GM19043 (cell line): ENCODE measurements around the gene SKAP1.
"Not testable (repeated sequence)": the region's sequence is repeated elsewhere in the genome, so short reads cannot be mapped to it uniquely, and the experiment has no call there.

Experiments
- ATAC-seq: cut with Tn5 transposase; IDR thresholded peaks from one replicate; pipeline ENCODE4 v1.9.1; 2021; ENCODE audit warnings: low read depth; ENCODE audit not compliant: unreplicated experiment

Gene SKAP1

GRCh38 chr17:48420823-48421222 lies 9.2 kb downstream of the SKAP1 start:
- no peak for ATAC-seq

GRCh38 chr17:48416971-48417370 lies 13.0 kb downstream of the SKAP1 start:
- no peak for ATAC-seq

GRCh38 chr17:48413613-48414405 lies 16.2 kb downstream of the SKAP1 start:
- ATAC-seq: no peak

GRCh38 chr17:48412841-48413240 lies 17.2 kb downstream of the SKAP1 start:
- ATAC-seq: no peak

- ATAC-seq: not testable (repeated sequence)
These were observed 19.2 kb downstream of the SKAP1 start for GRCh38 chr17:48410821-48411220.

- no peak for ATAC-seq
These were observed 20.4 kb downstream of the SKAP1 start for GRCh38 chr17:48409607-48410006.

- no peak for ATAC-seq
These were observed 23.0 kb downstream of the SKAP1 start for GRCh38 chr17:48406936-48407567.

GRCh38 chr17:48394821-48395220 lies 35.2 kb downstream of the SKAP1 start:
- ATAC-seq: no peak

GRCh38 chr17:48393283-48393682 lies 36.7 kb downstream of the SKAP1 start:
- no peak for ATAC-seq

GRCh38 chr17:48392857-48393256 lies 37.2 kb downstream of the SKAP1 start:
- ATAC-seq: no peak

GRCh38 chr17:48391444-48391843 lies 38.6 kb downstream of the SKAP1 start:
- ATAC-seq: no peak

- ATAC-seq: no peak
These were observed 40.1 kb downstream of the SKAP1 start for GRCh38 chr17:48389903-48390302.

- ATAC-seq: no peak
These were observed 40.9 kb downstream of the SKAP1 start for GRCh38 chr17:48388955-48389743.

- ATAC-seq: no peak
These were observed 43.2 kb downstream of the SKAP1 start for GRCh38 chr17:48386826-48387225.

GRCh38 chr17:48385319-48385718 lies 44.7 kb downstream of the SKAP1 start:
- no peak for ATAC-seq

GRCh38 chr17:48384164-48384563 lies 45.9 kb downstream of the SKAP1 start:
- ATAC-seq: no peak

GRCh38 chr17:48382989-48383388 lies 47.0 kb downstream of the SKAP1 start:
- ATAC-seq: no peak

GRCh38 chr17:48378708-48379392 lies 51.2 kb downstream of the SKAP1 start:
- ATAC-seq: no peak

GRCh38 chr17:48378238-48378637 lies 51.8 kb downstream of the SKAP1 start:
- no peak for ATAC-seq

GRCh38 chr17:48376682-48377325 lies 53.2 kb downstream of the SKAP1 start:
- ATAC-seq: no peak
